Effector memory CD4-positive, alpha-beta T cell (primary cell): ENCODE measurements around the gene ACSM6.
"Not testable (repeated sequence)": the region's sequence is repeated elsewhere in the genome, so short reads cannot be mapped to it uniquely, and the experiment has no call there.

Experiments used
- DNase-seq, 3 donors: peaks; one replicate each; pipeline ENCODE4 v3.0.0-alpha.2; 2020
- H3K27ac ChIP-seq: 2 replicates; pipeline ENCODE4 v1.7.0; 2013; ENCODE audit warnings: mild to moderate bottlenecking, low read length, moderate library complexity; ENCODE audit not compliant: insufficient read depth, poor library complexity, severe bottlenecking
- H3K27me3 ChIP-seq: replicated peaks from 2 replicates; pipeline ENCODE4 v1.7.0; 2013; ENCODE audit warnings: mild to moderate bottlenecking, low read length; ENCODE audit not compliant: insufficient read depth, control insufficient read depth, poor library complexity, severe bottlenecking
- H3K36me3 ChIP-seq: 2 replicates; pipeline ENCODE4 v1.7.0; 2013; ENCODE audit warnings: mild to moderate bottlenecking, low read length, moderate library complexity; ENCODE audit not compliant: control insufficient read depth, insufficient read depth
- H3K4me1 ChIP-seq: 2 replicates; pipeline ENCODE4 v1.7.0; 2013; ENCODE audit warnings: low read length, mild to moderate bottlenecking; ENCODE audit not compliant: control insufficient read depth, insufficient read depth, poor library complexity, severe bottlenecking
- H3K4me3 ChIP-seq: 2 replicates; pipeline ENCODE4 v1.7.0; 2013; ENCODE audit warnings: low read length, low read depth, mild to moderate bottlenecking; ENCODE audit not compliant: insufficient read depth, poor library complexity, severe bottlenecking
- H3K9me3 ChIP-seq: 2 replicates; pipeline ENCODE4 v1.7.0; 2013; ENCODE audit warnings: mild to moderate bottlenecking, low read length, moderate library complexity; ENCODE audit not compliant: control insufficient read depth

The ACSM6 gene

DNA sequence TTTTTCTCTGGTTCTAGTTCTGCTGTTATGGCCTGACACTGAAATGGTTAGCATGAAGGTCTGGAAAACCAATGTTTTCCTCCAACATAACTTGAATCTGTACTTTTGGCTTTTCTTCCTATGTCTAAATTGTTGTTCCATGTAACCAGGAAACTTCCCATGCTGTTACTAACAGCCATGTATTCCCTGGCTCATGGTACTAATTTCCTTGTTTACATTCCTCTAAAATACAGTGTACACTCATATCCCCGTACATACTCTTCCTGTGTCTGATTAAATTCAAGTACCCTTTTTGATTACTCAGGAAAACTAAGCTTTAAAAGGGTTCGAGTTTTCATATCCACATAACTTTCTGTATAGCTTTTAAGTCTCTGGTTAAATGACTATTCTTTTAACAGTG, 12.3 kb upstream of the ACSM6 start:
- Histone ChIP-seq H3K27me3 (peaks cover 4% of the 10 kb centered on the region), H3K9me3 (no peaks in the 10 kb centered on the region), H3K36me3 (no peaks in the 10 kb centered on the region), H3K4me1 (no peaks in the 10 kb centered on the region), H3K27ac (no peak overlapping the region), H3K4me3 (no peak overlapping the region)
- no peak for DNase-seq

DNA sequence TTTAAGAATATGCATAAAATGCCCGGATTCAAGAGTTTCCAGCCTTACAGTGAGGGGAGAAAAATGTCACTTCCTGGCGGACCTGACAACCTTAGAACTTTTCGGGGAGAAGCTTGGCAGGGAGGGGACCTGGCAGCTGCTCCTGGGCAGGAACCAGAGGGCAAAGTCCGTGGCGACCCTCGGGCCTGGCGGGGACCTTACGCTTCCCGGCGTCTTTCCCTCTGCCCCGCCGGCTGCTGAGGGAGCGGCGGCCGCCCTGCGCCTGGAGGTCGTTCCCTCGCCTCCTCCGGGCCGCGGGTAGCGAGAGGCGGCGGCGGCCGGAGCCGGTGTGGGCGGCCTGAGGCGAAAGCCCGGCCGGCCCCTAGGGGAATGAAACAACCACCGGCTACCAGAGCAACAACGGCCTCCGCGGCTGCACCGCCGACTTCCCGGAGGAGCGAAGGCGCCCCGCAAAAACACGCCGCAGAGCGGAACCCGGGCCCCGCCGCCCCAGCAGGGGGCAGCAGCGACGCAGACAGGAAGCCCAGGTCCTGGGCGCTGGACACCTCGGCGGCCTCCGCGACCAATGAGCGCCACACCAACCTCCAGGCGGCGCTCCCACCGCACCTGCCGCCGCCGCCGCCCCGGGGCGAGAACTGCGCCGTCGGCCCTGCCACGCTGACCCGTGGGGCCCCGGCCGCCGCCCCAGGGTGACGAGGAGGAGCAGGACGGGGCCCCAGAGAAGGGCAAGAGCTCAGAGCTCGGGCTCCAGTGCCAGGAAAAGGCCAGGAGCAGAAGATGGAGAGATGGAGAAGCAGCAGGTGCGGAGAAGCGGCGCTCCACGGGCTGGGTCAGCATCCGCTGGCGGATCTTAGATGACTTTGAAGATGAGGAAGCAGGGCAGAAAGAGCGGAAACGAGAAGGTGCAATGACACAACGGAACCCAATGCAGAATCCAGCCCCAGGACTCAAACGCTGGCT, 10.5 kb upstream of the ACSM6 start:
- Histone ChIP-seq H3K4me1 (no peaks in the 10 kb centered on the region), H3K9me3 (no peaks in the 10 kb centered on the region), H3K4me3 (peak overlapping the region; percentile 45), H3K36me3 (no peaks in the 10 kb centered on the region), H3K27me3 (peaks cover 4% of the 10 kb centered on the region), H3K27ac (no peak overlapping the region)
- DNase-seq = peak in 2 of 3 donors; percentile 21 to 25

DNA sequence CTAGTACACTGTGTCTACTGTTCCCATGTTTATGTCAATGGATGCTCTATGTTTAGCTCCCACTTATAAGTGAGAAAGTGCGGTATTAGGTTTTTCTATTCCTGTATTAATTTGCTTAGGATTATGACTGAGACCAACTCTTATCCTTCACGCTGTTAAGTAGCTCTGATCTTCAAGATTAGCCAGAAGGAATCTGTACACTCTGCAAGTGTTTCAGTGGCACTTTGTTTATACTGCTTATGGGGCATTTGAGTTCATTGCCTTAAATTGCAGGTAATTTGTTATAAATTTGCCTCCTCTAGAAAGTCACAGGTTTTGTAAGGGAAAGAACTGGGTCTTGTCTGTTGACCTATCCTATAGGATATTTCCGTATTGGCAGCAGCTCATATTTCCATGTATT, 6.4 kb upstream of the ACSM6 start:
- no peak overlapping the region for H3K4me3 ChIP-seq
- no peaks in the 10 kb centered on the region for H3K9me3 ChIP-seq
- no peaks in the 10 kb centered on the region for H3K4me1 ChIP-seq
- peaks cover 4% of the 10 kb centered on the region for H3K27me3 ChIP-seq
- DNase-seq = no peak
- H3K27ac ChIP-seq = no peak overlapping the region
- H3K36me3 ChIP-seq = no peaks in the 10 kb centered on the region

- H3K4me3 ChIP-seq = no peak overlapping the region
- no peaks in the 10 kb centered on the region for H3K9me3 ChIP-seq
- DNase-seq = no peak
These were observed 5.4 kb upstream of the ACSM6 start for GRCh38 chr10:95188593-95188992.

GRCh38 chr10:95196046-95196445, 2.0 kb downstream of the ACSM6 start:
- no peak overlapping the region for H3K4me3 ChIP-seq
- H3K36me3 ChIP-seq = no peaks in the 10 kb centered on the region
- H3K27me3 ChIP-seq = no peaks in the 10 kb centered on the region
- H3K9me3 ChIP-seq = no peaks in the 10 kb centered on the region
- no peak for DNase-seq
- H3K27ac ChIP-seq = no peak overlapping the region
- H3K4me1 ChIP-seq = no peaks in the 10 kb centered on the region

More at GRCh38 chr10:95188593-95188992, 5.4 kb upstream of the ACSM6 start:
- Histone ChIP-seq H3K27me3 (peaks cover 4% of the 10 kb centered on the region), H3K27ac (no peak overlapping the region), H3K36me3 (no peaks in the 10 kb centered on the region), H3K4me1 (no peaks in the 10 kb centered on the region)

DNA sequence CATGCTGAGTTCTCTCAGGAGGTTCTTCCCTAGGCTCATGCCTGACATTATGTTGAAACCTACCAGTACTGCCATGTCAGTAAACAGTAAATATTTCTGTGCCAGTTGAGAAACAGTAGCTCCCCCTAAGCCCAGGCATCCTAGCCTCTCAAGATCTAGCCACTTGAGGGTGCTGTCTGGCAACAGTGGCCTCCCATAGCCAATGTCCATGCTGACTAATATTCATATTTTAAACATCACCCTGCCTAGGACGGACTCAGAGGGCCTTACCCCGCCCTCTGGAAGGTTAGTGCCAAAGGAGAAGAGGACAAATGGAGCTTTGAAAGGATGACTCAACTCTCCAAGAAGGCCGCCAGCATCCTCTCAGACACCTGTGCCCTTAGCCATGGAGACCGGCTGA, 7.7 kb downstream of the ACSM6 start:
- Histone ChIP-seq H3K4me3 (no peak overlapping the region), H3K36me3 (no peaks in the 10 kb centered on the region), H3K4me1 (no peaks in the 10 kb centered on the region), H3K9me3 (no peaks in the 10 kb centered on the region), H3K27me3 (no peaks in the 10 kb centered on the region), H3K27ac (no peak overlapping the region)
- DNase-seq = no peak

DNA sequence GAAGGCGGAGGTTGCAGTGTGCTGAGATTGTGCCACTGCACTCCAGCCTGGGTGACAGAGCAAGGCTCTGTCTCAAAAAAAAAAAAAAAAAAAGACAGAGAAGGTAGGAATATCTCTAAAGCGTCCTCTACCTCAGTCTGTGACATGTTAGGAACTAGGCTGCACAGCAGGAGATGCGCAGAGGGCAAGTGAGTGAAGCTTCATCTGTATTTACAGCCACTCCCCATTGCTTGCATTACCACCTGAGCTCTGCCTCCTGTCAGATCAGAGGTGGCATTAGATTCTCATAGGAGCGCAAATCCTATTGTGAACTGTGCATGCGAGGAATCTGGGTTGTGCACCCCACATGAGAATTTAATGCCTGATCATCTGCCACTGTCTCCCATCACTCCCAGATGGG, 8.8 kb downstream of the ACSM6 start:
- not testable (repeated sequence) for H3K36me3 ChIP-seq, H3K27me3 ChIP-seq, H3K27ac ChIP-seq, H3K4me3 ChIP-seq, DNase-seq, H3K9me3 ChIP-seq, H3K4me1 ChIP-seq

- no peak for DNase-seq
- no peaks in the 10 kb centered on the region for H3K27me3 ChIP-seq
These were observed 14.8 kb downstream of the ACSM6 start for GRCh38 chr10:95208702-95209391.

DNA sequence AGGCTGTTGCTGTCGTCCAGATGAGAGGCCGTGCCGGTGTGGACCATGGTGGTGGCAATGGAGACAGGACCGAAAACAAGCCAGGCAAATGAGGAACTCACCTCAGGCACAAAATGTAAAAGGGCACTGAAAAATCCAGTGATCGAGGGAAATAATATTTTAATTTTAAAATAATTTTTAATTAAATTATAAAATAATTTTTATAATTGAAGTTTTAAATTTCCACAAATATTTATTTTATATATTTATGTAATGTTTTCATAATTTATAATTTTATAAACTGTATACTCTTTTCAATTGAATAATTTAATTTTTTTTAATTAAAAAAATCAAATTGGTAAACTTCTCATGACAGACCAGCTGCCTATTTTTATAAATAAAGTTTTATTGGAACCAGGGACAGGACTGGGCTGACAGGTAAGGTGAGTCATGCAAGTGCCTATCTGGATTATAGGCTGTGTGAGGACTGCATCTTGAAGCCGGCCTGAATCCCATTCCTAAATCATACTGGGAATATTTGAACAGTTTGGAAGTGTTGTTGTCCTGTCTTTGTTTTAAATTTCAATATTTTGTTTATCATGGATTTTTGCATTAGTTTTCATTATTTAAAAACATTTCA, 15.6 kb downstream of the ACSM6 start:
- Histone ChIP-seq H3K4me3 (no peak overlapping the region), H3K27me3 (no peaks in the 10 kb centered on the region), H3K9me3 (no peaks in the 10 kb centered on the region), H3K36me3 (no peaks in the 10 kb centered on the region), H3K27ac (no peak overlapping the region), H3K4me1 (no peaks in the 10 kb centered on the region)
- DNase-seq = no peak

More at GRCh38 chr10:95208702-95209391, 14.8 kb downstream of the ACSM6 start:
- Histone ChIP-seq H3K4me3 (no peak overlapping the region), H3K36me3 (no peaks in the 10 kb centered on the region), H3K4me1 (no peaks in the 10 kb centered on the region), H3K27ac (no peak overlapping the region), H3K9me3 (no peaks in the 10 kb centered on the region)
